Transverse colon (tissue), 3 donors: Measurements from ENCODE around the gene DOCK1.

ENCODE experiments used
- CTCF ChIP-seq, 5 experiments: fragments of 200-600 bp in 3 of 5; fragments of 450-650 bp in 2 of 5; sonication (generic) in 3 of 5; IDR thresholded peaks; 1 replicate in 2 of 5; 2 replicates in 3 of 5; pipeline ENCODE4 v1.5.1; 2016 to 2017; ENCODE audit warnings: antibody characterized with exemption in 5 of 5, inconsistent platforms in 3 of 5, mild to moderate bottlenecking in 2 of 5, moderate library complexity in 1 of 5
- EP300 ChIP-seq: sonication (generic); formaldehyde crosslinking; IDR thresholded peaks from one replicate; pipeline ENCODE4 v1.6.1; 2017; ENCODE audit warnings: antibody characterized with exemption, low read depth
- POLR2A ChIP-seq: fragments of 450-650 bp; IDR thresholded peaks from one replicate; pipeline ENCODE4 v1.6.1; 2016; ENCODE audit warnings: antibody characterized with exemption, mild to moderate bottlenecking, moderate library complexity

- TF ChIP-seq CTCF (IDR thresholded peaks at IDR 0.05) (no peak), EP300 (no peak), POLR2A (no peak)
These were observed 128.2 kb downstream of the DOCK1 start for GRCh38 chr10:127033216-127034033.
